DMS114 treated with DMSO at 0.1 percent for 48 hours (cell line): ENCODE results near the gene THNSL1.
"Not testable (repeated sequence)": the region's sequence is repeated elsewhere in the genome, so short reads cannot be mapped to it uniquely, and the experiment has no call there.

Experiments
- DNase-seq: peaks from one replicate; lab custom pipeline; 2025; ENCODE audit not compliant: unreplicated experiment; lab: John Stamatoyannopoulos, UW

THNSL1 gene, protein sequence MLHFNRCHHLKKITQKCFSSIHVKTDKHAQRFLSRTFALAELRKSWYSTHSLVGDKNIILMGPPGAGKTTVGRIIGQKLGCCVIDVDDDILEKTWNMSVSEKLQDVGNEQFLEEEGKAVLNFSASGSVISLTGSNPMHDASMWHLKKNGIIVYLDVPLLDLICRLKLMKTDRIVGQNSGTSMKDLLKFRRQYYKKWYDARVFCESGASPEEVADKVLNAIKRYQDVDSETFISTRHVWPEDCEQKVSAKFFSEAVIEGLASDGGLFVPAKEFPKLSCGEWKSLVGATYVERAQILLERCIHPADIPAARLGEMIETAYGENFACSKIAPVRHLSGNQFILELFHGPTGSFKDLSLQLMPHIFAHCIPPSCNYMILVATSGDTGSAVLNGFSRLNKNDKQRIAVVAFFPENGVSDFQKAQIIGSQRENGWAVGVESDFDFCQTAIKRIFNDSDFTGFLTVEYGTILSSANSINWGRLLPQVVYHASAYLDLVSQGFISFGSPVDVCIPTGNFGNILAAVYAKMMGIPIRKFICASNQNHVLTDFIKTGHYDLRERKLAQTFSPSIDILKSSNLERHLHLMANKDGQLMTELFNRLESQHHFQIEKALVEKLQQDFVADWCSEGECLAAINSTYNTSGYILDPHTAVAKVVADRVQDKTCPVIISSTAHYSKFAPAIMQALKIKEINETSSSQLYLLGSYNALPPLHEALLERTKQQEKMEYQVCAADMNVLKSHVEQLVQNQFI

DNA sequence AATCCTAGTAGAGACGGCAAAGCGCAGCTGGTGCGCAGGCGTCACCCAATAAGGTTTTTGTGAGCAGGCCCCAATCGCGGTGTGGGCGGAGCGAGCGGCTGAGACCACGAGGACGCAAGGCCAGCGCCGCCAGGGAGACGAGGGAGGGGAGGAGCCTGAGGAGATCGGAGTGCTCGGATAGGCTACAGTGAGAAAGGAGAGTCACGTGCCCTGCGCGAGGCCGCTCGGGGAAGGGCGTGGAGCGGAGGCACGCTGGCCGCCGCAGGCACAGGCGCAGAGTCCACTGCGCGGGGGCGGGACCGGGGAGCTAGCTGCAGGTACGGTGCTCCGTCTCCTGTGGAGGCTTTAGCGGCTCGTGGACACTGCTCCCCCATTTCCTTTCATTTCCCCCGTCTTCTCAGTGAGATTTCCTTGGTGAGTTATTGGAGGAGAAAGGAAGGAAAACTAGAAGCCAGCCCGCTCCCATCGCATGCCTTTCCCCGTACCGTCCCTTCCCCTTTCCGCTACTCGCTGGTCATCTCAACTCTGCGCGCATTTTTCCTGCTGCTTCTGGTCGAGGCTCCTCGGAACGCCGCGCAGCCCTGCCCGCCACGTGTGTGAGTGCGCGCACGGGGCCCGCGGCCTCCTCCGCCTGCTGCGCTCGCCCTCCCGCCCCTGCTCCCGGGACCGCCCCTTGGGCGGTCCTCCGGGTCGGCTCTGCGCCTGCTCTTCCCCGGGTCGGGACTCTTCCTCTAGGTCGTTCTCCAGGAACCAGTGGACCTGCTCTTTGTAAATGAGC is at the start of gene THNSL1:
THNSL1 (plus strand) TSS at position 237 of the 778 bp plus-strand sequence. CDS start 6,612 bp downstream, outside the sequence.
- DNase-seq = peak; percentile 99

DNA sequence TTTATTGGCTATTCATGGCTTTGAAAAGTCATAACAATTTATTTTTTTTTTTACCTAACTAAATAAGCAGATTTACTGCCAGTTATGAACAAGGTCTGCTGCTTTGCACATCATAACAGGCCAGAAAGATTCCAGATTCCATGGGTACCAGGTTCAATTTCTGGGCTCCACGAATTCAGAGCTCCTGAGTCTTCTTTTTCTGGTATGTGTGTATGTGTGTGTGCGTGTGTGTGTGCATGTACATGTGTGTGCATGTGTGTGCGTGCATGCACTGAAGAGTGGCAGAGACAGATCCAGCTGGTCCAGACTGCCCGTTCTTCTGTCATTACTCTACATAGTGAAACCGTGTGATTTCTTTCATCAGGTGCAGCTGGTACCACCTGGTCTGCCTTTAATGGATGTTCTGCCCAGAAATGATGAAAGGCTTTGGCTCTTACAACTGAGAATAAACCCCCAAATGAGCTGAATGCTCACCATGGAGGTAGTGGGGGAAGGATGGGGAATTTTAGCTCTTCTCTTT is 49.4 kb upstream of the THNSL1 start:
- no peak for DNase-seq

DNA sequence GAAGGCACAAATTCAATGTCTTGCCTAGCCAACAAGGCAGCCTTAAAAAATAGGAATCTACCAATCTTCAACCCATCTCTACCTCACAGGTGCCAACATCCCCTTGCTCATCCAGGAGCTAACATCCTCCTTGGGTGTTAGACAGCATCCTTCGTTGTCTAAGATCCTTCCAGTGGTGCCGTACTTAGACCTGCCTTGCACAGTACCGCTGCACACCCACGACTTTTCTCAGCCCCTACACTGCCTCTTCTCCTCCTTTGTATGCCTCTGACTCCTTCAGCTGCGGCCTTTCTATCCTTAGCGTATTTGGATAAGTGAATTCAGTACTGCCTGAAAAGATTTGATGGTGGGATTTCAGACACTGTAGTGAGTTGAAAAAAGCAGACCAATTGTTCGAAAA is 48.1 kb upstream of the THNSL1 start:
- no peak for DNase-seq

DNA sequence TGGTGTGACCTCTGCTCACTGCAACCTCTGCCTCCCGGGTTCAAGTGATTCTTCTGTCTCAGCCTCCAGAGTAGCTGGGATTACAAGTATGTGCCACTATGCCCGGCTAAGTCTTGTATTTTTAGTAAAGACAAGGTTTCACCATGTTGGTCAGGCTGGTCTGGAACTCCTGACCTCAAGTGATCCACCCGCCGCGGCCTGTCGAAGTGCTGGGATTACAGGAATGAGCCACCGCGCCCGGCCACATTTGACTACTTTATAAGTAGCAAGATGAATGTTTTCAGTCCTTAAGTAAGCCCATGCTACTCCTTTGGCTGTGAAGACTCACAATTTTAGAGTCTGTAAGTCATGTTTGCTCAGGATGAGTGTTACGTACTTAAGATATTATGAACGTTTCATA is 47.5 kb upstream of the THNSL1 start:
- DNase-seq = not testable (repeated sequence)

DNA sequence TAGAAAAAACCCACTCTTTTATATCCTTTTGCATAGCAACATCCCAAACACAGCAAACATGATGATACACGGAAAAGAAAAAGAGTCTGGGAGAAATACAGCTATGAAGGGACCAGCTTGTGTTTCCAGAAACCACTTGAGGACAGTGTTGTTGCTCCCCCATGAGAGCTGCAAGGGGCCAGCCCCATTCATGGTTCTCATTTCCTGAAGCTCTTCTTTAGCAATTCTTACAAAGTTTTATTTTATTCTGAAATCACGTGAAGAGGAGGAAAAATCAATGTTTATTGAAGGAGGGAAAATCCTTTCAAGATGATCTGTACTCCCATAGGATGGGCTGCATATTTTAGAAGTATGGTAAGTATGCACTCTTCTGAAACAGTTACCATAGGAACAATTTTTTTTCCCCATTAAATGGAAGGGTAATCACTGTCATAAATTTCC is 46.6 kb upstream of the THNSL1 start:
- no peak for DNase-seq

DNA sequence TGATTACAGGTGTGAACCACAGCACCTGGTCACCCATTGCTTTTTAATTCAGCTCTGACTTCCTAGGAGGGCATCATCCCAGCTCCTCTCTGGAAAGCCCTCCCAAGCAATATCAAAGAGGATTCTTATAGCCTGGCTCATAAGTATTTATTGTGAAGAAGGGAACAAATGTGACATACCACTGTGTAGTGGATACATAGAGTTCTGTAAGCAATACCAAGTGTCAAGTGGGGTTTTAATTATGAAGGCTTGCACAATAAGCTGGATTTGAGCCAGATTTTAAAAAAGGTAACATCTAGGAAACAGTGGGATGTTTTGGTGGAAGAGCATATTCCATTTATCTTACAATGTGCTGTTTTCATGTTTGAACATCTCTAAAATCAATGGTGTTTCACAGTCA is 45.0 kb upstream of the THNSL1 start:
- no peak for DNase-seq

DNA sequence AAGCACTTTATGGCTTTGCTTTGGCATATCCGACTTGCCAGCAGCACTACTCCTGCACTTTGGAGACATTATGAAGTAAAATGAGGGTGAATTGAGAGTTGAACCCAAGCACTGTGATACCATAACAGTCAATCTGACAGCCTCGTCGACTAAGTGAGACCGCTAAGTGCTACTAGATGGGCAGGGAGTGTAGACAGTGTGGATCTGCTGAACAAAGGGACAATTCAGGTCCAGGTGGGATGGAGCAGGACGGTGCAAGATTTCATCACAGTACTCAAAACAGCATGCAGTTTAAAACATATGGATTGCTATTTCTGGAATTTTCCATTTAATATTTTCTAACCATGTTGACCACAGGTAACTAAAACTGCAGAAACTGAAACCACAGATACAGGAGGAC is 43.2 kb upstream of the THNSL1 start:
- no peak for DNase-seq

DNA sequence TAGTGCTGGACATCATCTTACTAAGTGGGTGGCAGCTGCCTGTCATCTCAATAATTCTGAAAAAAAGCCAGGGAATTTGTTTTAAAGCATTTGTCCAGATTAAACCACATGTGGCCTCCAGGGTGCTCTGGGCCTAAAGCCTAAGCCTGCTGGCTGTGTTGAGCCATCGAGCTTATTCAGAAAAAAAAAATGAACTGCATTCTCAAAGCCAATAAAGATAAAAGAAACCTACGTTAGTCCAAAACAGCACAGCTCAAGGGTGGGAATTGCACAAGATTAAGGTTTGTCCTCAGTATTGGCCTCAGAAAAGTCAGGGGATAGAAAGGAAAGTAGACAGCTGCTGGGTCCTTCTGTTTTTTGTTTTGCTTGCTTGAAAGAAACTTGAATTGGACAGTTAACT is 41.4 kb upstream of the THNSL1 start:
- no peak for DNase-seq

DNA sequence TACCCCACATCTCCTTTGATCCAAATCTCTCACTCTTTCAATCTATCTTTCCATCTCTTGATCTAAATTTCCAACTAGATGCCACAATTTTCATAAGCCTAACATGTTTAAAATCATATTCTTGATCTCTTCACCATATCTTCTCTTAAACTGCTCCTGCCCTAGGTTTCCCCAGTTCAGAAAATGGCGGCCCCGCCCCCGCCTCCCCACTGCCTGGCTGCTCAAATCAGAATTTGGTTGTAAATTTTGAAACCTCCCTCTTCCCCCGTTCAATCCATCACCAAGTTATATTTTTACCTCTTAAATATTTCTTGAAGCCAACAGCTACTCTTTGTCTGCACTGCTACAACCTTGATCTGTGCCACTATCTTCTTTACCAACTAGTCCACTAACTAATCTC is 36.7 kb upstream of the THNSL1 start:
- no peak for DNase-seq

DNA sequence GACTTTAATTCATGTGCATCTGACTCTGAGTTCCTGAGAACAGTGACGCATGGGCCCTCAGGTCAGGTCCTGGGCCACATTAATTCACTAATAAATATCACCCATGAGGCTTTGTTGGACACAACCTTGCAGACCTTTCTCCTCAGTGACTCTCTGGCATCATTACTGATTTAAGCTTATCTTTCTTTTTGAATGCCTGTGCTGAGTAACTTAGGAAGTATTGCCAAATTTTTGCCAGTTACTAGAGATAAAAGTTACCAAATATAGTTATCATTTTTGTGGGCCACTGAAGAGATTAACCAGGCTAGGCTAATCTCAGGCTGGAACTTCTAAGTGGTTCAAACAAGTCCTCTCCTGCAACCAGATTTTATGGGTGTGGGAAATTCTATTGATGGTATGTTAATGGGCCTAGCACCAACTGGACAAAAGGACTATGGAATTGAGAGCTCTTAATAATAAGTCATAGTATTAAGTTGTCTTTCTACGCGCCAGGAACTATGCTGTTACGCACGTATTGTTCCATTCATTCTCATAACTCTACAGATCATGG is 35.2 kb upstream of the THNSL1 start:
- DNase-seq = no peak

DNA sequence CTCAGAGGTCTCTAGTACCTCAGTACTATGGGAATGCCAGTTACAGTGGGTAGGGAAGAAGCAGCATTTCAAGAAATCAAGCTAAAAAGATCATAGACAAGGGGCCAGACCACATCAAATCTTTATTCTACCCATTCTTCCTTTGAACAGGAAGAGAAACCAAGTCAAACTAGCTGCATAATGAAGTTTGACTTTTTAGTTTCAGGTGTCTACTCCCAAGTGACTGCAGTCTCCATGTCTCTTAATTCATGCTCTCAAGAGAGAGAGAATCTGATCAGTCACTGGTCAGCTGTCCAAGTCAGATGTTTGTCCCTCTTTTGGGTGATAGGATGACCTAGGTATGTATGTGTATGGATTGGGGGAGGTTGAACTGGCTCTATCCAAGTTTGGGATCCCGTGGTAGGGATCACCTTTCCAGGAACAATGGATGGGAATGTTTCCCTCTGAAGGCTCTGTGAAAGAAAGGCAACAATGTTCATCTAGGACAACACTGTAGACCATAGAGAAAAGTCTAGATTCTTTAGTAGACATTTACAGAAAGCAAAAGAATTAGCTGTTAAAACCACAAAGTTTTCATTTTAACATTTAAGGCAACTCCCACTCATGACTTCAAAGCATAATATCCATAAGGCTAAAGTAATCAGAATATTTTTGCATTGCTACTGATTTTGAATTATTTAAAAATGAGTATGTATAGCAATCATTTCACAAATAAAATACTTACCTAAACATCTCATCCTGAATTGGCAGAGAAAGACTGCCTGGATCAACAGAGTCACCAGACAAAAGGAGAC is 33.9 kb upstream of the THNSL1 start:
- no peak for DNase-seq

DNA sequence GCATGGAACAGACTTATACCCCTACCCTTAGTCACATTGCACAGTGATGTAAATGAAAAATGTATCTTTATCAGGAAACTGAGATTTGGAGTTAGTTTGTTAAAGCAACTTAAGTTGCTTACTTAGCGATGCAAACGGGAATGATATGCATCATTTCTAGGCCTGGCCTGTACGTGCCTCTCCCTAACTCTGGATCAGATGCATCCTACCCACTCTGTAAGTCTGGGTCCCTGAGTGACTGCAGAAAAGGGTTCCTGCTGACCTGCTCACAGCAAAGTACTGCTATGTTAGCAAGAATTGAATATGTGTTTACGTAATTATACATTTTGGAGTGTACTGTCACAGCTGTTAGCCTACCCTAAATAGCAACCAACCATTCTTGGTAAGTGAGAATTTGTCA is 33.3 kb upstream of the THNSL1 start:
- DNase-seq = no peak

DNA sequence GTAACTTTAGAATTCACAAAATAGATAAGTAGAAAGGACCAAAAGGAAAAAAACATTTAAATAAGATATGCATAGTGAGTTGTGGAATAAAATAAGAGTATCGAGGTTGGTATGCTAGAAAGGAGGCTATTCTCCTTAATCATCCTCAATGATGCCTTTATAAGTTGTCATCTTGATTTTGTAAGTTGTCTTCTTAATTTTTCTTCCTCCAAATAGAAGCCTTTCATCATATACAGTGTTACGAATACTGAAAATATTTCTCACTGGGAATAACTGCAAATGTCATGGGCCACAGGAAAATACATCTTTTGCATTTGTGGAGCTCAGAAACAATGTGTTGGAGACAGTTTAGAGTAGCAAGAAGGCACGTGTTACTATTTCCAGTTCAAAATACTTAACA is 32.5 kb upstream of the THNSL1 start:
- no peak for DNase-seq

DNA sequence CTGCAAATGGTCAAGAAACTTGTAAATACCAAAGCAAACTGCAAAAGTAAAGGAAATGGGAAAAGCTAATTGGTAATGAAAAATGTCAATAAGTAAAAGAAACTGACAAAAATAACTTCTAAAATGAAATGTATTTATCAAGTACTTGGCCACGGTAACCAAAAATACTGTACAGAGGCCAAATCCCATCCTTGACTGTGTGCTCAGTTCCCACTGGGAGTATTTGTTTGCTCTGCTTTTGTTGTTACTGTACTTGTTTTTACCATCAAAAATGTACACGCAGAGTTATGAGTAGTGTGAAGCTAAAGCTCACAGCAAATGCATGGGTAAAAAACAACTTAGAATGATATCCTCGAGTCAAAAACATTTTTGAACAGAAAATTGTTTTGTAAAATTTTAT is 31.5 kb upstream of the THNSL1 start:
- no peak for DNase-seq

DNA sequence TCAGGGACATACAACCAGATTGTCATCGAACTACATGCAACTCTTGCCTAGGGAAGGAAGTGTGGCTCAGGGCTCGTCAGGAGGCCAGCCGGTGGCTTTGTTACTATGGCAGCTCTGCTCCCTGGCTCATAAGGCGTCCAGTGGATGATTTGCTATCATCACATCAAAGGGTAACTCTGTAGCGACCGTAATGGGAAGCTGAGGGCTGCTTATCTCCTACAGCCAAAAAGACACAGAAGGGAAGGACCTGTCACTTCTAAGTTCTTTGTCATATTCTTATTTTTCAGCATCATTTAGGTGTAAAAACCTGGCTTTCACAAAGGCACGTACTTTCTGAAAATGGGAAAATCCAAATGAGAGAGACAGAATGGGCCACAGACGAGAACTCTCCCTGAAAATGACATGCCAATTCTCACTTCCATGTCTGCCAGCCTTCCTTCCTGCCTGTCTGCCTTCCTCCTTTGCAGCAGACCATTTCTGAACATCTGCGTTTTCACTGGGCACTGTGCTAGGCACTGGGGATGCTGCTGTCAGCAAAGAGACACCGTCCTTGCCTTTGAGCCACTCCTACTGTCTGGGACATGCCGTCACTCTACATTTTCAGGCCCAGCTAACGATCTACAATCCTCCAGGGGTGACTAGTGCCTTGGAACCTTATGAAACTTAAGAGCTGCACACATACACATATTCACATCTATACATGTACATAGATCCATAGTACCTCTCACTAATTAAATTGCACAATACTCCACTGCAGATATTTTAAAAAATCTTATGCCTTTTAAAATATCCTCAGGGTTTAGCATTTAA is 27.4 kb upstream of the THNSL1 start:
- no peak for DNase-seq

DNA sequence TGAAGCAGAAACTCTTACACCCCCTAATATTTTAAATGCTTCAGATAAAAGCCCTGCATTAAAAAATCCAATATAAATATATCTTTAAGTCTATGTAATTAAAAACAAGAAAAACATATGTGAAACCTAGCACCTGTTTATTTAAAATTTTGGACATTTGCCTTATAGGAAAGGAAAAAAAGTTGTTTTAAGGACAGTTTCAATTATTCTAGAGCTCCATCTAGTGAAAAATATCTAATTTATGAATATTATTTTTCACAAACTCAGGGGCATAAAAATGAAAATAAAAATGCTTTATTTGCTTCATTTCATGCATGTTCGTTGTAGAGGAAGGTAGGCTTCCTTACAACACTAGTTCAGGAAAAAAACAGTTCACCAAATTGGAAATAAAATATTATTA is 26.5 kb upstream of the THNSL1 start:
- no peak for DNase-seq

DNA sequence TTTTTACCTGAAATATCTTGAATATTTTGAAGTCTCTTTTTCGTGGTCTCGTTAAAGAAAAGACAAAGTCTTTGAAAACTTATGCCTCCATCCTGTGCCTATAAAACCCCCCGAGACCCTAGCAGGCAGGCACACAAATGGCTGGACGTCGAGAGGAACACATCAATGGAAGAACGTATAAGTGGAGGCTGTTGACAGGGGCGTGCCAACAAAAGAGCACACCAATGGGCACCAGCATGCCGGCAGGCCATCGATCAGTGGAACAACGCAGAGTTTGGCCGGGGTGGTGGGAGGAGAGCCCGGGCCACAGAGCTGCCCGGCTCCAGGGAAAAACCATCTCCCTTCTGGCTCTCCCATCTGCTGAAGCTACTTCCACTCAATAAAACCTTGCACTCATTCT is 25.1 kb upstream of the THNSL1 start:
- DNase-seq = no peak

DNA sequence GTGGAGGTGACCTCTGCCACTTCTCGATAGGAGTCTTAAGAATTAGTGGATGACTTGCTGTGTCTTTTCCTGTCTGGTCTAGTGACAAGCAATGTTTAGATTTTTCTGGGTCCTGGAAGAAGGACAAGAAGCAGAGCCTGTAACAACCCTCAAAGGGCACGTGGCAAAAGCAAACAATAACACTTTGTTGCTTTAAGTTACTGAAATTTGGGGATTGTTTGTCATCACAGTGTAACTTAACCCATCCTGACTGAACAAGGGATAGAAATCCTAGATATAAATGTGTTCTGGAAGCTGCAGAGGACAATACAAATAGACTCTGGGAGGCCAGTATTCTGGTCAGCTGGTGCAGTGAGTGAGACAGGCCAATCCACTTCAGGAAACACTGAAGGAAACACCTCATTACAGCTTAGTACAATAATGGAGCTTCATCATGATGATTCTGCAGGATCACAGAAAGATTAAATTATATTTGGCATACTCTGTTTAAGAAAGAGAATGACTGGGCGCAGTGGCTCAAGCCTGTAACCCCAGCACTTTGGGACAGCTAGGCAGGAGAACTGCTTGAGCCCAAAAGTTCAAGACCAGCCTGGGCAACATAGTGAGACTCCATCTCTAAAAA is 23.8 kb upstream of the THNSL1 start:
- no peak for DNase-seq
